ENCODE results near the gene NCAN.
"Not testable (repeated sequence)": the region's sequence is repeated elsewhere in the genome, so short reads cannot be mapped to it uniquely, and the experiment has no call there.

The NCAN gene

GRCh38 chr19:19211499-19212420, at the start of gene NCAN:
Gene NCAN, plus strand, starts transcription at chr19:19211958. Its CDS starts 4,996 bp downstream, at chr19:19216954.
- no peak for DNase-seq

- no peak for DNase-seq
Measured at GRCh38 chr19:19162495-19162894, 49.3 kb upstream of the NCAN start.

- no peak for DNase-seq
Measured at GRCh38 chr19:19165396-19165795, 46.4 kb upstream of the NCAN start.

- no peak for DNase-seq
Measured at GRCh38 chr19:19167612-19168011, 44.1 kb upstream of the NCAN start.

GRCh38 chr19:19169236-19170052, 42.3 kb upstream of the NCAN start:
- DNase-seq, result no peak

- peak; percentile 55 for DNase-seq
Measured at GRCh38 chr19:19170053-19170872, 41.5 kb upstream of the NCAN start, which contains the start of gene MEF2B. Gene MEF2B, minus strand, starts transcription at chr19:19170263. Its CDS starts 19,528 bp downstream, at chr19:19150735.

GRCh38 chr19:19170873-19171672, 40.7 kb upstream of the NCAN start:
- DNase-seq, result no peak

GRCh38 chr19:19171821-19172532, 39.8 kb upstream of the NCAN start:
- DNase-seq, result peak; percentile 62

- DNase-seq, result not testable (repeated sequence)
Measured at GRCh38 chr19:19173243-19173642, 38.5 kb upstream of the NCAN start.

- DNase-seq, result no peak
Measured at GRCh38 chr19:19176950-19177349, 34.8 kb upstream of the NCAN start.

- no peak for DNase-seq
Measured at GRCh38 chr19:19179548-19180441, 32.0 kb upstream of the NCAN start.

GRCh38 chr19:19181488-19181998, 30.2 kb upstream of the NCAN start:
- DNase-seq, result no peak

- peak; percentile 51 for DNase-seq
Measured at GRCh38 chr19:19185853-19186740, 25.7 kb upstream of the NCAN start.

- DNase-seq, result no peak
Measured at GRCh38 chr19:19186742-19187141, 25.0 kb upstream of the NCAN start.

GRCh38 chr19:19191768-19192077, 20.0 kb upstream of the NCAN start:
- no peak for DNase-seq

GRCh38 chr19:19192078-19192882, 19.5 kb upstream of the NCAN start, which contains the start of the genes BORCS8 and RFXANK:
Gene BORCS8, minus strand, starts transcription at chr19:19192152. Its CDS starts 35 bp downstream, at chr19:19192117.
Gene RFXANK, plus strand, starts transcription at chr19:19192258. Its CDS starts 1,689 bp downstream, at chr19:19193947.
- peak; percentile 99 for DNase-seq

- no peak for DNase-seq
Measured at GRCh38 chr19:19192910-19193423, 18.8 kb upstream of the NCAN start.

- no peak for DNase-seq
Measured at GRCh38 chr19:19193926-19194325, 17.8 kb upstream of the NCAN start.

Measured in fibroblast of skin of right biceps (primary cell).